ENCODE data around the gene VAMP1. TPM values are rescaled to one million over a fixed set of nuclear protein-coding genes. Genes with fewer than 3 reads are reported as not detected.
A peak's percentile ranks its signal among the peaks of the same experiment; 100 is the strongest.

VAMP1 gene
- polyA plus RNA-seq, 4 donors = 1.6 to 5.8 (median 3.4) TPM

GRCh38 chr12:6461401-6462233 is 8.9 kb downstream of the VAMP1 start:
- FAIRE-seq = no peak

DNA sequence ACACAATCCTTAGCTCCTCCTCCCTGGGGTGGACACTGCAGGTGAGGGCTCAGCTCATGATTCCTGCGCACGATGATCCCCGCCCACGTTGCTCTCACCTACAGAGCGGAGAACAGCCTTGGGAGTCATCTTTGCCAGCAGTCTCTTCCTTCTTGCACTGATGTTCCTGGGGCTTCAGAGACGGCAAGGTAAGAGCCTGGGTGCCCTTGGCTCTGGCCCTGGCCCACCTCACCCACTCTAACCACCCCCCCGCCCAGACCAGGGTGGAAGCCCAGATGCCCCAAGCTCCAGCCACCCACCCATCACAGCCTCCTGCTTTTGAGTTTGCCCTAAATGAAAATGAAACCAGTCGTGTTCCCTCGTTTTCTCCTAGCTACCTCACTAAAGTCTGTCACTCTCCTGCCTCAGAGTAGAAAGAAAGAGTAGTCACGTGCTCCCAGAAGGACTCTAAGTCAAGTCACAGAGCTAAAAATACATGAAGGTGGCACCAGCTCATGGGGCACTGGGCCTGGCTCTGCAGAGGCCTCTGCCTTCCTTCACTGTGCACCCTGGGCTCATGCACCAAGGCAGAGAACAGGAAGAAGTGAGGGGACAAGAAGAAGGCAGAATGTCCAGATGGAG is 9.6 kb downstream of the VAMP1 start:
- DNase-seq (no peak), FAIRE-seq (no peak)
- peak overlapping the region in 2 of 3 donors; percentile 78 to 95 for H3K27ac ChIP-seq (ENCODE audit: low read depth in 1 of 3, low read length in 2 of 3)
- H3K27me3 ChIP-seq (ENCODE audit: control insufficient read depth in 3 of 3, insufficient read depth in 3 of 3, low read length in 3 of 3) = no peaks in the 10 kb centered on the region
- peaks cover 30 to 78% (median 31%) of the 10 kb centered on the region in 3 donors for H3K36me3 ChIP-seq (ENCODE audit: control insufficient read depth in 3 of 3, insufficient read depth in 2 of 3, low read depth in 1 of 3, low read length in 3 of 3)
- H3K4me3 ChIP-seq (ENCODE audit: low read depth in 1 of 3, low read length in 3 of 3) = no peak overlapping the region
- 58 to 72% (median 69%) methylated on average over 10 of the region's 10 CpGs for WGBS, 3 donors
- peaks cover 0 to 3% (median 3%) of the 10 kb centered on the region in 3 donors for H3K4me1 ChIP-seq (ENCODE audit: control insufficient read depth in 3 of 3, insufficient read depth in 2 of 3, low read depth in 1 of 3, low read length in 2 of 3)
- H3K9me3 ChIP-seq (ENCODE audit: control insufficient read depth in 2 of 2, insufficient read depth in 1 of 2, low read depth in 1 of 2, low read length in 1 of 2) = no peaks in the 10 kb centered on the region

More at GRCh38 chr12:6461401-6462233, 8.9 kb downstream of the VAMP1 start:
- peak in 1 of 2 donors; percentile 73 for DNase-seq
- Histone ChIP-seq H3K4me3 (ENCODE audit: low read depth in 1 of 3, low read length in 3 of 3) (no peak overlapping the region), H3K4me1 (ENCODE audit: control insufficient read depth in 3 of 3, insufficient read depth in 2 of 3, low read depth in 1 of 3, low read length in 2 of 3) (peaks cover 0 to 3% (median 3%) of the 10 kb centered on the region in 3 donors), H3K27me3 (ENCODE audit: control insufficient read depth in 3 of 3, insufficient read depth in 3 of 3, low read length in 3 of 3) (no peaks in the 10 kb centered on the region), H3K27ac (ENCODE audit: low read depth in 1 of 3, low read length in 2 of 3) (peak overlapping the region; percentile 15 to 95 (median 78)), H3K9me3 (ENCODE audit: control insufficient read depth in 2 of 2, insufficient read depth in 1 of 2, low read depth in 1 of 2, low read length in 1 of 2) (no peaks in the 10 kb centered on the region), H3K36me3 (ENCODE audit: control insufficient read depth in 3 of 3, insufficient read depth in 2 of 3, low read depth in 1 of 3, low read length in 3 of 3) (peaks cover 31 to 81% (median 34%) of the 10 kb centered on the region in 3 donors)
- 60 to 77% (median 66%) methylated on average over 15 of the region's 15 CpGs for WGBS, 3 donors

GRCh38 chr12:6459004-6459337 is 11.5 kb downstream of the VAMP1 start:
- 94 to 98% (median 96%) methylated on average over 2 of the region's 2 CpGs for WGBS, 3 donors
- Histone ChIP-seq H3K4me3 (ENCODE audit: low read depth in 1 of 3, low read length in 3 of 3) (no peak overlapping the region), H3K4me1 (ENCODE audit: control insufficient read depth in 3 of 3, insufficient read depth in 2 of 3, low read depth in 1 of 3, low read length in 2 of 3) (peaks cover 0 to 3% (median 3%) of the 10 kb centered on the region in 3 donors), H3K9me3 (ENCODE audit: control insufficient read depth in 2 of 2, insufficient read depth in 1 of 2, low read depth in 1 of 2, low read length in 1 of 2) (no peaks in the 10 kb centered on the region), H3K27ac (ENCODE audit: low read depth in 1 of 3, low read length in 2 of 3) (no peak overlapping the region), H3K36me3 (ENCODE audit: control insufficient read depth in 3 of 3, insufficient read depth in 2 of 3, low read depth in 1 of 3, low read length in 3 of 3) (peaks cover 29 to 72% (median 40%) of the 10 kb centered on the region in 3 donors), H3K27me3 (ENCODE audit: control insufficient read depth in 3 of 3, insufficient read depth in 3 of 3, low read length in 3 of 3) (no peaks in the 10 kb centered on the region)
- FAIRE-seq (no peak), DNase-seq (no peak)

- Histone ChIP-seq H3K9me3 (ENCODE audit: control insufficient read depth in 2 of 2, insufficient read depth in 1 of 2, low read depth in 1 of 2, low read length in 1 of 2) (no peaks in the 10 kb centered on the region), H3K4me3 (ENCODE audit: low read depth in 1 of 3, low read length in 3 of 3) (no peak overlapping the region), H3K36me3 (ENCODE audit: control insufficient read depth in 3 of 3, insufficient read depth in 2 of 3, low read depth in 1 of 3, low read length in 3 of 3) (peaks cover 24 to 74% (median 40%) of the 10 kb centered on the region in 3 donors), H3K4me1 (ENCODE audit: control insufficient read depth in 3 of 3, insufficient read depth in 2 of 3, low read depth in 1 of 3, low read length in 2 of 3) (peaks cover 0 to 4% (median 3%) of the 10 kb centered on the region in 3 donors), H3K27me3 (ENCODE audit: control insufficient read depth in 3 of 3, insufficient read depth in 3 of 3, low read length in 3 of 3) (no peaks in the 10 kb centered on the region), H3K27ac (ENCODE audit: low read depth in 1 of 3, low read length in 2 of 3) (no peak overlapping the region)
- FAIRE-seq = no peak
- WGBS, 3 donors = 91 to 93% (median 92%) methylated on average over 14 of the region's 14 CpGs
- no peak for DNase-seq
These were observed 12.0 kb downstream of the VAMP1 start for GRCh38 chr12:6458281-6459003.

- Histone ChIP-seq H3K27me3 (ENCODE audit: control insufficient read depth in 3 of 3, insufficient read depth in 3 of 3, low read length in 3 of 3) (no peaks in the 10 kb centered on the region), H3K9me3 (ENCODE audit: control insufficient read depth in 2 of 2, insufficient read depth in 1 of 2, low read depth in 1 of 2, low read length in 1 of 2) (no peaks in the 10 kb centered on the region), H3K27ac (ENCODE audit: low read depth in 1 of 3, low read length in 2 of 3) (no peak overlapping the region), H3K36me3 (ENCODE audit: control insufficient read depth in 3 of 3, insufficient read depth in 2 of 3, low read depth in 1 of 3, low read length in 3 of 3) (peaks cover 21 to 71% (median 36%) of the 10 kb centered on the region in 3 donors), H3K4me3 (ENCODE audit: low read depth in 1 of 3, low read length in 3 of 3) (no peak overlapping the region), H3K4me1 (ENCODE audit: control insufficient read depth in 3 of 3, insufficient read depth in 2 of 3, low read depth in 1 of 3, low read length in 2 of 3) (peaks cover 0 to 10% (median 0%) of the 10 kb centered on the region in 3 donors)
- FAIRE-seq (no peak), DNase-seq (no peak)
- 84 to 91% (median 88%) methylated on average over 12 of the region's 12 CpGs for WGBS, 3 donors
These were observed 13.1 kb downstream of the VAMP1 start for GRCh38 chr12:6457220-6457945.

DNA sequence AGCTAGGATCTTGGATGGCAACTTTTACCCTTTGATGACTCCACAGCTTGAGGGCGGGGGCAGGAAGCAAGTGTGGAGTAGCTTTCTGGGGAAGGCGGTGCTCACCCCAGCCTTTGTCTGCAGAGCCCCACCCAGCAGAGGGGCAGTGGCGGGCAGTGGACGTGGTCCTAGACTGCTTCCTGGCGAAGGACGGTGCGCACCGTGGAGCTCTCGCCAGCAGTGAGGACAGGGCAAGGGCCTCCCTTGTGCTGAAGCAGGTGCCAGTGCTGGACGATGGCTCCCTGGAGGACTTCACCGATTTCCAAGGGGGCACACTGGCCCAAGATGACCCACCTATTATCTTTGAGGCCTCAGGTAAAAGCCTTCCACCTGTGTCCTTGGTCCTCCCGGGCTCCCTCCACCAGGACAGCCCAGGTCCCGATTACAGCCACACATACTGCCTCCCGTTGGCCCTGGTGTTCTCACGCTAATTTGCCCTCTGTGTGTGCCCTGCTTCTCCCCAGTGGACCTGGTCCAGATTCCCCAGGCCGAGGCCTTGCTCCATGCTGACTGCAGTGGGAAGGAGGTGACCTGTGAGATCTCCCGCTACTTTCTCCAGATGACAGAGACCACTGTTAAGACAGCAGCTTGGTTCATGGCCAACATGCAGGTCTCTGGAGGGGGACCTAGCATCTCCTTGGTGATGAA is 17.4 kb downstream of the VAMP1 start:
- WGBS, 3 donors = 14 to 37% (median 26%) methylated on average over 17 of the region's 17 CpGs
- DNase-seq (peak; percentile 43 to 78), FAIRE-seq (no peak)

DNA sequence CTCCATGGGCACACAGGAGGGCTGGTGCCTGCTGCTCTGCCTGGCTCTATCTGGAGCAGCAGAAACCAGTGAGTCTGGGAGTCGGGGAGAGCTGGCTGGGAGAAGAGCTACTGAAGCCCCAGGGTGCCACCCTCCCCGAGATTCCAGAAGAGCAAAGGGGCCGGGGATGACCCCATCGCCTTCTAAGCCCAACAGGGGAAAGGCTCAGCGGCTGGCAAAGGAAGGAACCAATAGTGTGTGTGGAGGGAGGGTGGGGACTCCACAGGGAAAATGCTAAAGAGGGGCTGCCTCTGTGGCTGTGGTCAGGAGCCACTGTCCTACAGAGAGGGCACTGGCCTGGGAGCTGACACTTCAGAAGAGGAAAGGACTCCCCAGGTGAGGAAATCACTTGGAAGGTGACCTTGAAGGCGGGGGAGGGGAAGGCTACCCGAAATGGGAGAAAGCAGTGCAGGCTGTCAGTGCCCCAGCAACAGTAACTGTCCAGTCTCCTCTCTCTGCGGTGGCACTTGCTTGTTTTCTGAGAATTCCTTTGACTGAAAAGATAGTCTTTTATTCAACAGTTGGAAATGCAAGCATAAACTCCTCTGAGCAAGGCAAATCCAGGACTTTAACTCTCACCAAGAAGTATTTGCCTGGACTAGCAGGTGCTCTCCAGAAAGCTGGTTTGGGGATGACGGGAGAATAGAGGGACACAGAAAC is 18.1 kb downstream of the VAMP1 start:
- Histone ChIP-seq H3K27ac (ENCODE audit: low read depth in 1 of 3, low read length in 2 of 3) (peak overlapping the region; percentile 92 to 96 (median 94)), H3K4me3 (ENCODE audit: low read depth in 1 of 3, low read length in 3 of 3) (peak overlapping the region; percentile 70 to 80 (median 75)), H3K27me3 (ENCODE audit: control insufficient read depth in 3 of 3, insufficient read depth in 3 of 3, low read length in 3 of 3) (no peaks in the 10 kb centered on the region), H3K4me1 (ENCODE audit: control insufficient read depth in 3 of 3, insufficient read depth in 2 of 3, low read depth in 1 of 3, low read length in 2 of 3) (peaks cover 0 to 18% (median 4%) of the 10 kb centered on the region in 3 donors), H3K9me3 (ENCODE audit: control insufficient read depth in 2 of 2, insufficient read depth in 1 of 2, low read depth in 1 of 2, low read length in 1 of 2) (no peaks in the 10 kb centered on the region), H3K36me3 (ENCODE audit: control insufficient read depth in 3 of 3, insufficient read depth in 2 of 3, low read depth in 1 of 3, low read length in 3 of 3) (peaks cover 4 to 40% (median 14%) of the 10 kb centered on the region in 3 donors)
- FAIRE-seq = no peak
- 0 to 4% (median 3%) methylated on average over 9 of the region's 9 CpGs for WGBS, 3 donors
- peak; percentile 65 to 74 for DNase-seq

More for the DNA sequence above, 17.4 kb downstream of the VAMP1 start:
- H3K27me3 ChIP-seq (ENCODE audit: control insufficient read depth in 3 of 3, insufficient read depth in 3 of 3, low read length in 3 of 3) = no peaks in the 10 kb centered on the region
- H3K36me3 ChIP-seq (ENCODE audit: control insufficient read depth in 3 of 3, insufficient read depth in 2 of 3, low read depth in 1 of 3, low read length in 3 of 3) = peaks cover 4 to 44% (median 19%) of the 10 kb centered on the region in 3 donors
- H3K4me1 ChIP-seq (ENCODE audit: control insufficient read depth in 3 of 3, insufficient read depth in 2 of 3, low read depth in 1 of 3, low read length in 2 of 3) = peaks cover 0 to 18% (median 4%) of the 10 kb centered on the region in 3 donors
- peak overlapping the region in 2 of 3 donors; percentile 70 to 75 for H3K4me3 ChIP-seq (ENCODE audit: low read depth in 1 of 3, low read length in 3 of 3)
- peak overlapping the region; percentile 92 to 96 (median 94) for H3K27ac ChIP-seq (ENCODE audit: low read depth in 1 of 3, low read length in 2 of 3)
- H3K9me3 ChIP-seq (ENCODE audit: control insufficient read depth in 2 of 2, insufficient read depth in 1 of 2, low read depth in 1 of 2, low read length in 1 of 2) = no peaks in the 10 kb centered on the region

All from small intestine (tissue), 7 donors.